Measurements from ENCODE around the gene MON1A.
A peak's percentile ranks its signal among the peaks of the same experiment; 100 is the strongest.
"Not testable (repeated sequence)": the region's sequence is repeated elsewhere in the genome, so short reads cannot be mapped to it uniquely, and the experiment has no call there.

MON1A gene, protein sequence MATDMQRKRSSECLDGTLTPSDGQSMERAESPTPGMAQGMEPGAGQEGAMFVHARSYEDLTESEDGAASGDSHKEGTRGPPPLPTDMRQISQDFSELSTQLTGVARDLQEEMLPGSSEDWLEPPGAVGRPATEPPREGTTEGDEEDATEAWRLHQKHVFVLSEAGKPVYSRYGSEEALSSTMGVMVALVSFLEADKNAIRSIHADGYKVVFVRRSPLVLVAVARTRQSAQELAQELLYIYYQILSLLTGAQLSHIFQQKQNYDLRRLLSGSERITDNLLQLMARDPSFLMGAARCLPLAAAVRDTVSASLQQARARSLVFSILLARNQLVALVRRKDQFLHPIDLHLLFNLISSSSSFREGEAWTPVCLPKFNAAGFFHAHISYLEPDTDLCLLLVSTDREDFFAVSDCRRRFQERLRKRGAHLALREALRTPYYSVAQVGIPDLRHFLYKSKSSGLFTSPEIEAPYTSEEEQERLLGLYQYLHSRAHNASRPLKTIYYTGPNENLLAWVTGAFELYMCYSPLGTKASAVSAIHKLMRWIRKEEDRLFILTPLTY

DNA sequence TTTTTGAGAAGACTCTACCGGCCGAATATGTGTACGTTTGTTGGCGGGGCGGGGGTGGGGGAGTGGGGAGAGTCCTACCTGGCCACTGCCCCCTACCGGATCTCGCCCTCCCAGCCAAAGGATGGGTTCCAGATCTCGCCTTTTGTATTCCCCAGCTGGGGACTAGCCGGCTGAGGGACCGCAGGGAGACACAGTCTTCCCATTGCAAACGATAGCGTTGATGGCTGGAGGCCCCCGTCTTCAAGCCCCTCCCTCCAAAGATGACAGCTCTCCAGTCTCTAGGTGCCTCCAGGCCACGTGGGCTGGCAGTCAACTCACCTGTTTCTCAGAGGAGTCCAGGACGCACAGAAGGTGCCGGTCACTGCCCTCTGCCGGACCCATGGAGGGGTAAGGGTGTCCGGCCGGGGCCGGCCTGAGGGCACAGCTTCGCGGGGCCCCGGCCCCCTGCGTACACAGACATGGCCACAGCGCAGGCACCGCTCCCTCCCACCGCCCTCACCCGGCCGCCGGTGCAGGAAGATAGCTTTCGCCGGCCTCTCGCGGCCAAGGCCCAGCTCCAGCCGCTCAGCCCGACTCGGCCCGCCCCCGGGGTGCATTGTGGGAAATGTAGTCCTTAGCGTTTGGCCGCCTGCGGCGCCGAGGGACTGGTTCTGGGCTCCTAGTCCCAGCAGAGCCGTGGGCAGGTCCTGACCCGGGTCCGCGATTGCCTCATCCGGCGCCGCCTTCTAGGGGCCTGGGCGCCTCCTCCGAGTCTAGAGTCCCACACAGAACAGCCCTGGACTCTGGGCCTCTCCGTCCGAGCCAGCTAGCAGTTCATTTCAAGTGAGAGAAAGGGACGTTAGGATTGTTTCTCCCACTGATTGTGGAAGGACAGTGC lies at the start of gene MON1A:
MON1A (minus strand) TSS at position 521 of the 877 bp plus-strand sequence. CDS start 16,465 bp downstream, outside the sequence.
- peak; percentile 90 for DNase-seq

DNA sequence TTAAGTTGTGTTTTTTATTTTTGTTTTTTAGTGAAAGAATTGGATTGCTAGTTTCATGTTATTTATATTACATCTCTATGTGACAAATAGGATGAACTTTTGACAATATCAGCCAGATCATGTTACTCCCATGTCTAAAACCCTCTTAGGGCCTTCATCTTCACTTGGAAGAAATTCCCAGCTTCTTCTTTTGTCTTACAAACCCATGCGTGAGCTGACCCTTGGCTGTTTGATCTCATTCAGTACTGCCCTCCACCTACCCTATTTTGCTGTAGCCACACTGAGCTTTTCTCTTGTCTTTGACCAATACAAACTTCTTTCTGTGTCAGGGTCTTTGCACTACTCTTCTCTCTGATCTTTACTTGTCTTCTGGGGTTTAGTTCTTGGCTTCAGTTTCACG lies 47.3 kb upstream of the MON1A start:
- DNase-seq: no peak

DNA sequence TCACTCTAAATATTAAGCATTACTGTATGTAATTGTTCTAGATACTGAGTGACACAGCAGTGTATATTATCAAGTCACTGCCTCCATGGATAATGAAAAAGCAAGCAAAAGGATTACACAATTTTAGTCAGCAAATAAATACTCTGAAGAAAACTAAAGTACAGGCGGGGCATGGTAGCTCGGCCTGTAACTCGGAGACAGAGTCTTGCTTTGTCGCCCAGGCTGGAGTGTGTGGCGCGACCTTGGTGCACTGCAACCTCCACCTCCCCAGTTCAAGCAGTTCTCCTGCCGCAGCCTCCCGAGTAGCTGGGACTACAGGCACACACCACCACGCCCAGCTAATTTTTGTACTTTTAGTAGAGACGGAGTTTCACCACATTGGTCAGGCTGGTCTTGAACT lies 43.0 kb upstream of the MON1A start:
- no peak for DNase-seq

DNA sequence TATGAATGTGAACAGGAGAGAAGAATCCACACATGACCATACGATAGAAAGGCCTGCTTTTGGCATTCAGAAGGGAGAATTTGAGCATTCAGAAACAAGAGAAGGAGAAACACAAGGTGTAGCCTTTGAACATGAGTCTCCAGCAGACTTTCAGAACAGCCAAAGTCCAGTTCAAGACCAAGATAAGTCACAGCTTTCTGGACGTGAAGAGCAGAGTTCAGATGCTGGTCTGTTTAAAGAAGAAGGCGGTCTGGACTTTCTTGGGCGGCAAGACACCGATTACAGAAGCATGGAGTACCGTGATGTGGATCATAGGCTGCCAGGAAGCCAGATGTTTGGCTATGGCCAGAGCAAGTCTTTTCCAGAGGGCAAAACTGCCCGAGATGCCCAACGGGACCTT lies 38.7 kb upstream of the MON1A start:
- DNase-seq: no peak

DNA sequence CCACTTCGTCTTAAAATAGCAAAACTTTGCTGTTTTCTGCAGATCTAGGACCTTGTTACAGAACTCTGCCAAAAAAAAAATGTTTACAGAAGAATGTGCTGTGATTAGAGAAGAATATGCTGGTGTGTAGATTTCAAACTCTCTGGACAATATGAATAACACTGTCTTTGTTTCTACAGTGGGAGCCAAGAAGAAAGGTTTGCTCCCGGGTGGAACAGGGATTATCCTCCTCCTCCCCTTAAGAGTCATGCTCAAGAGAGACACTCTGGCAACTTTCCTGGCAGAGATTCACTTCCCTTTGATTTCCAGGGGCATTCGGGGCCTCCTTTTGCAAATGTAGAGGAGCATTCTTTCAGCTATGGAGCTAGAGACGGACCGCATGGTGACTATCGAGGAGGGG lies 37.7 kb upstream of the MON1A start:
- no peak for DNase-seq

DNA sequence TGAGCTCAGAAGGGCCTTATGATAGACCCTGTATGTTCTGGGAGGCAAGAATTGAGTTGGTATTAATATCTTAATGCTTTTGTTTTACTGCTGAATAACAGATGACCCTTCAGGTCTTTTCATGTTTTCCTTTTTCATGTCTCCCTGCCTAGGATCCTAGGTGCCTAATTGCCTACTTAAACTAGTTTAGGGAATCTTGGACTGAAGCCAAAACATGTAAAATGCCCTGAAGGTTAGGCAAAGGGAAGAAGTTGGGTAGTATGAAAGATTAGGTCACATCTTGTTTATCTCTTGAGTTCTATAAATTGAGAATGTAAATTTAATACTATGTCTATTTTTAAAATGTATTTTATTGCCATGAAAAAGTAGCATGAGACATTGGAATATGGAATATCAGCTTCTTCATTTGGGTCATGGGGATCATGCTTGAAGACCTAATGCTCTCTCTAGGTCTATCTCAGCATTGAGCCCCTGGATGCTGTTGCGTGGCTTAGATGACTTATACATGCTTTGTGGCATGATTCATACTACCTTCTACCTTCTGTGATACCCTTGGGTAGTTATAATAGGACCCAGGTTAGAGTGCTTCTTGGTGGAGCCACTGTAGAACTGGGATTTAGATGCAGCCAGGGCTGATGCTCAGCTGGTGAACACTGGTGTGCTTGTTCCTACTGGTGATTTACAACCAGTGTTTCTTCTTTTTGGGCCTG lies 36.8 kb upstream of the MON1A start:
- no peak for DNase-seq

DNA sequence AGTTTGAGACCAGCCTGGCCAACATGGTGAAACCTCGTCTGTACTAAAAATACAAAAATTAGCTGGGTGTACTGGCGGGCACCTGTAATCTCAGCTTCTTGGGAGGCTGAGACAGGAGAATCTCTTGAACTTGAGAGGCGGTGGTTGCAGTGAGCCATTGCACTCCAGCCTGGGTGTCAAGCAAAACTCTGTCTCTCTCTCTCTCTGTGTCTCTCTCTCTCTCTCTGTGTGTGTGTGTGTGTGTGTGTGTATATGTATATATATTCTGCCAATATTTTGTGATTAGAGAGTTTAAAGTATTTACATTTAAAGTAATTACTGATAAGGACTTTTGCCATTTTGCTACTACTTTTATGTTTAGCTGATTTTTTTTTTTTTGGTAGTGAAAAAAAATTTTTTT lies 26.0 kb upstream of the MON1A start:
- DNase-seq: no peak

DNA sequence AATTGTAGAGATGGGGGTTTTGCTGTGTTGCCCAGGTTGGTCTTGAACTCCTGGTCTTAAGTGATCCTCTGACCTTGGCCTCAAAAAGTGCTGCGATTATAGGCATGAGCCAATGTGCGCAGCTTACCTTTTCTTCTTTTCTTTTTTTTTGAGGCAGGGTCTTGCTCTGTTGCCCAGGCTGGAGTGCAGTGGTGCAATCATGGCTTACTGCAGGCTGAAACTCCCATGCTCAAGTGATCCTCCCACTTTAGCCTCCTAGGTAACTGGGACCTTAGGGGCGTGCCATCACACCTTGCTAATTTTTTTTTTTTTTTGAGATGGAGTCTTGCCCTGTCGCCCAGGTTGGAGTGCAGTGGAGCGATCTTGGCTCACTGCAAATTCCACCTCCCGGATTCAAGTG lies 23.3 kb upstream of the MON1A start:
- no peak for DNase-seq

DNA sequence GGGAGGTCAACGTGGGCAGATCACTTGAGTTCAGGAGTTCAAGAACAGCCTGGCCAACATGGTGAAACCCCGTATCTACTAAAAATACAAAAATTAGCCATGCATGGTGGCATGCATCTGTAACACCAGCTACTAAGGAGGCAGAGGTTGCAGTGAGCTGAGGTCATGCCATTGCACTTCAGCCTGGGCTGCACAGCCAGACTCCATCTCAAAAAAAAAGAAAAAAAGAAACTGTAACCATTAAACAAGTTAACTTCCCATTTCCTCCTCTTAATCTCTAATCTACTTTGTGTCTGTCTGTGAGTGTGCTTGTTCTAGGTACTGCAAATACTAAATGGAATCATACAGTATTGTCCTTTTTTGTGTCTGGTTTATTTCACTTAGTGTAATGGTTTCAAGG lies 13.0 kb upstream of the MON1A start:
- DNase-seq: no peak

DNA sequence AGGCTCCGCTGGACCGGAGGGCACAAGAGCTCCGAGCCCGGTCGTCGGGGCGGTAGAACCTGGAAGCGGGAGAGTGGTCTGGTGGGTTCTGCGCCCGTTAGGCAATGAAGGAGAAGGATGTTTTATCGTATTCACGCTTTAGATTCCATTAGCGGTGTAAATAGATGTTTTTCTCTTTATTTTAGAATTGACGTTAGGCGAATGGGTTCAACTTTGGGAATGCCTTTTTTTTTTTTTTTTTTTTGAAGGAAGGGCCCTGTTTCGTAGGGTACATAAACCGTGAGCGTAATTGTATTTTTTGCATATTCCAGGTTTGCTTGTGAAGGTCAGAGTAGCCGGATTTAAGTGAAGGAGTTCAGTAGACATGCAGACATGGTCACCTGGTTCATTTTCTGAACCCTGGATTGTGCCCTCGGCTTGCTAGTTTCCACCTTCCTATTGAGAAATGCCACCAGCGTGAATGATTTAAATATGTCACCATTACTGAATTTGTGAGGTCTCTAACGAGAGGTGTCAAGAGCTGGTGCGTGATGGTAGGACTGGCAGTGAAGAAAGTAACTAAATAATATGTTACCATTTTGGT lies 11.1 kb upstream of the MON1A start:
- DNase-seq: no peak

DNA sequence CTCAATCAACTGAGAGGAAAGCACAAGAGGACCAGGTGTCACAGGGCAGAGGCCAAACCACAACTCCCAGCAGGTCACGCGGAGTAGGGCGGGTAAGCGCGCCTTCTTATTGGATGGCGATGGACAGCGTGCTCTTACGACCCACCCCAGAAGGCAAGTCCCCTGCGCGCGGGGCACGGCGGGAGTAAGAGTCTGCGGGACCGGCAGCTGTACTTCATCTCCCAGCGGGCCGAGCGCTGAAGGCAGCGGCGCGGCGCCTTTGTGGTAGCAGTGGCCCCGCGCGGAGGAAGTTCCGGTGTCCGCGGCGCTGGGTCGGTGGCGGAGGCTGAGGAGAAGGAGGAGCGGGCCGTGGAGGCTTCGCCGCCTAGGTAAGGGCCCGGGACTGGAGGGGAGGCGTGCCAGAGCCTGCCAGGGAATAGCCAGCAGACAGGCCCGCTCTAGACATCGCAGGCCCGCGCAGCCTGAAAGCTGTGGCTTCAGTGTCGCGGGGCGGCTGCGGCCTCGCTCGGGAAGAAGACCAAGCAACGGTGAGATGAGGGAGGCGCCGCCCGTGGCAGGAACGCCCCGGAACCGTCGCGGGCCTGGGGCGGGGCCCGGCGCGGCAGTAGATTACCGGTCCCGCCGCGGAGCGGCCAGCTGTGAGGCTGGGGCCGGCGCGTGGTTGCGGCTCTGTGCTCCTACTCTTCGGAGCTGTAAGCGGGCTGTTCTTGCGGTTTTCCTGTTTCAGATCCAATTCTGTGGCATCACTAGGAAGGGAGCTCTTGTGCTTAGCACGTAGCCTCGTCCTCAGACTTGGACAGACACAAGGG lies 10.5 kb upstream of the MON1A start, which contains the start of gene RBM6:
RBM6 (plus strand) TSS at position 293 of the 809 bp plus-strand sequence. CDS start 22,492 bp downstream, outside the sequence.
- DNase-seq: peak; percentile 94

DNA sequence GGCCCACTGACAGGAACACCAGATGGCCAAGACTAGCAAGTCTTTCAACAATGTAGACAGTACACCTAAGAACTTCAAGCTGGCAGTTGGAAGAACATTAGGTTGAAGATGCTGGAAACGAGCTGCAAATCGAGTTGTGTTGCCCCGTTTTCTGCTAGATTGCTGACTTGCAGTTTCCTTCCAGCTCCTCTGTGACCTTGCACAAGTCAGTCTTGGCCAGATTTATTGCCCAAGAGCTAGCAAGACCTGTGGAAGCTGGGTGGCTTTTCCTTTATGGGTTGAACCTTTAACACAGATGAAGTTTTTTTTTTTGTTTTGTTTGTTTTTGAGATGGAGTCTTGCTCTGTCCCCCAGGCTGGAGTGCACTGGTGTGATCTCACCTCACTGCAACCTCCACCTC lies 7.5 kb upstream of the MON1A start:
- no peak for DNase-seq

DNA sequence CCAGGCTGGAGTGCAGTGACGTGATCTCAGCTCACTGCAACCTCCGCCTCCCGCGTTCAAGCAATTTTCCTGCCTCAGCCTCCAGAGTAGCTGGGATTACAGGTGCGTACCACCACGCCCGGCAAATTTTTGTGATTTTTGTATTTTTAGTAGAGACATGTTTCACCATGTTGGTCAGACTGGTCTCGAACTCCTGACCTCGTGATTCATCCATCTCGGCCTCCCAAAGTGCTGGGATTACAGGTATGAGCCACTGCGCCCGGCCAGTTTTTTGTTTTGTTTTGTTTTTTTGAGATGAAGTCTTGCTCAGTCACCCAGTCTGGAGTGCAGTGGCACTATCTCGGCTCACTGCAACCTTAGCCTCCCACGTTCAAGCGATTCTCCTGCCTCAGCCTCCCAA lies 2.7 kb upstream of the MON1A start:
- DNase-seq: not testable (repeated sequence)

DNA sequence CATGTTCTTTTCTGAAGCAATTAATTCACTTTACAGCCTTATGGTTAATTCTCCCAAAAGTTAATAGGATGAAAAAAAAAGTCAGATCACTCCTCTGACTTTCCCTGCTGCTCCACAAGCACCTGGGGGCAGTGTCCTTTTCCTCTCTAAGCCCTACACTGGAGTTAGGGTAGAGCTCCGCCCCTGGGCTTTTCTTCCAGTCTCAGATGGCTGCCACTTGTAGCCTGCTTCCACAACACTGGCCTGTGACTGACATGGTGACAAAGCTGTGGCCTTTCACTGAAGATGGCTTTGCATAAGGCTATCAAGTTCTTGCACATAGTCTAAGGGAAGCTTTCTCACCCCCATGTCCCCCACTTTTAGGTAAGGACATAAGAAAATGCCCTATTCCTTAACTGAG lies 1.3 kb upstream of the MON1A start:
- no peak for DNase-seq

DNA sequence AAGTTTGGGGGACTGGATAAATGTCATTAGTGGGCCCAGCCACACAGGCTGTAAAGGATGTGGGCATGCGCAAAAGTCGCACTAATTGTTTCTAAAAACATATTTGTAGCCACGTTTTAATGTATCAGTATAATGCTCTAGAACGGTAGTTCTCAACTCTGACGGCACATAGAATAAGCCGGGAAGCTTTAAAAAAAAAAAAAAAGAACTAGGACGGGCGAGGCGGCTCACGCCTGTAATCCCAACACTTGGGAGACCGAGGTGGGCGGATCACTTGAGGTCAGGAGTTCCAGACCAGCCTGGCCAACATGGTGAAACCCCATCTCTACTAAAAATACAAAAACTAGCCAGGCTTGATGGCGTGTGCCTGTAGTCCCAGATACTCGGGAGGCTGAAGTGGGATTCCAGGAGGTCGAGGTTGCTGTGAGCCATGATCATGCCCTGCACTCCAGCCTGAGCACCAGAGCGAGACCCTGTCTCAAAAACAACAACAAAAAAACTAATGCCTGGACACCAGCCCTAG lies 618 bp upstream of the MON1A start:
- no peak for DNase-seq

DNA sequence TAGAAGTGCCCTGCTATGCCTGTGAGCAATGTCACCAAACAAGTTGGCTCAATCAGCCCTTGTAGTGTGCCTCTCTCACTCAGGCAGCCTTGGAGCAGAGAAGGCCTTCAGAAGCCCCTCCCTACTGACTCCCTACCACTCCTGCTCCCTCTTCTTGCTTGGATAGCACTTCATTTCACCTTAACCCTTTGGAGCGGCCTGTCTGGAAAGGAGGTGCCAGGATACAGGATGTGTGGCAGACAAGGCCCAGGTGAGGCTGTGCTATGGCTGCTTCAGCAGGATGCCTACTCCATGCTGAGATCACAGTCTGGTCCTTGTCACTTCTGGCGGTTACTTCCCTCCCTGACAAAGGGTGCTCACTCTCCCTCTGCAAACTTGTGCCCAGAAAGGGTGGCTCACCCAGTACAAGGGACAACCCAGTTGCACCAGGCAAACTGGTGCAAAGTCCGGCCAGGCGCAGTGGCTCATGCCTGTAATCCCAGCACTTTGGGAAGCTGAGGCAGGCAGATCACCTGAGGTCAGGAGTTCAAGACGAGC lies 1.1 kb downstream of the MON1A start:
- DNase-seq: no peak

DNA sequence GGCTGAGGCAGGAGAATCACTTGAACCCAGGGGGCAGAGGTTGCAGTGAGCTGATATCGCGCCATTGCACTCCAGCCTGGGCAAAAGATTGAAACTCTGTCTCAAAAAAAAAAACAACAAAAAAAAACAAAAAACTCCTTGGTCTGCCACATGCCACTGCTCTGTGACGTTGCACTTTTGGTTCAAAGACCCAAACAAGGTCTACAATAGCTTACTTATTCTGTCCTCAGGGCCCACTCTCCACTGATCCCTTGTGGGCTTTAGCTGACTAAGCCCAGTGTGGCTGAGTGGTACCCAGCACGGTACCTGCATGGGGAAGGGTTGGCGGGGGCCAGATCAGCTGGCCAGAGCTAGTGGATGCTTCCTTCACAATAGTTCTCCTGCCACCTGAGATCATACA lies 1.8 kb downstream of the MON1A start:
- DNase-seq: no peak

DNA sequence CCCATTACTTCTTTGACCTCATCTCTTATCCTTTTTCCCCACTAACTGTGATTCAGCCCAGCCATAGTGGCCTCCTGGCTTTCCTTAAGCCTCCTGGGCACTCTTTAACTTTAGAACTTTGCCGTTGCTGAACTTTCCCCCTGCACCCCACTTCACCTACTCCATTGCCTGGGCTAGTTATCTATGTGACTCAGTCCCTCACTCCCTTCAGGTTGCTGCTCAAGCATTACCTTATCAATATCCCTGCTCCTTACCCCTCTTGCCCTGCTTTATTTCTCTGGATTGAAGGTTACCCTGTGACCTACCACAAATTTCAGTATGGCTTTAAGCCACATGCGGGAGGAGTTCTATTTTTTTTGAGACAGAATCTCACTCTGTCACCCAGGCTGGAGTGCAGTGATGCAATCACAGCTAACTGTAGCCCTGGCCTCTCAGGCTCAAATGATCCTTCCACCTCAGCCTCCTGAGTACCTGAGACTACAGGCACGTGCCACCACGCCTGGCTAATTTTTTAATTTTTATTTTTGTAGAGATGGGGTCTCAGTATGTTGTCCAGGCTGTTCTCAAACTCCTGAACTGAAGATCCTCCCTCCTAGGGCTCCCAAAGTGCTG lies 3.4 kb downstream of the MON1A start:
- DNase-seq: no peak

DNA sequence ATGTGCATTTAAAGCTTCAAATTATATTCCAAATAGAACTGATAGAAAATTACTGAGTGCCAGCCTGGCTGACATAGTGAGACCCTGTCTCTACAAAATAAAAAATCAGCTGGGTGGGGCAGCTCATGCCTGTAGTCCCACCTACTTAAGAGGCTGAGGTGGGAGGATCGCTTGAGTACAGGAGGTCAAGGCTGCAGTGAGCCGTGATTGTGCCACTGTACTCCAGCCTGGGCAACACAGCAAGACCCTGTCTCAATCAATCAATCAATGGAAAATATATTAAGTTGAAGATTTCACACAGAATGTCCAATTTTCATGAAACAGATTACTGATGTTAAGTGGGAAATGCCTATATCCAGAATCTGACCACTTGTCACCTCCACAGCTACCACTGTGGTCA lies 4.1 kb downstream of the MON1A start:
- DNase-seq: no peak

DNA sequence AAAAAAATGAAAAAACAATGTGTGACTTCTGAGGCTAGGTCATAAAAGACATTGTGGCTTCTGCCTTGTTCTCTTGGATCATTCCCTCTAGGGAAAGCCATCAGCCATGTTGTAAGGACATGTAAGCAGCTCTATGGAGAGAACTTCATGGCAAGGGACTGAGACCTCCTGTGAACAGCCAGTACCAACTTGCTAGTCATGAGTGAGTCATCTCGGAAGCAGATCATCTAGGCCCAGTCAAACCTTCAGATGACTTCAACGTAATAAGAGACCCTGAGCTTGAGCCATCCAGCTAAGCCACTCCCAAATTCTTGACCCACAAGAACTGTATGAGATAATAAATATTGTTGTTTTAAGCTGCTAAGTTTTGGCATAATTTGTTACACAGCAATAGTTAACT lies 4.9 kb downstream of the MON1A start:
- DNase-seq: no peak

Data from CD4-positive, alpha-beta T cell treated with Interleukin-12 subunit alpha and Interleukin-12 subunit beta, for 1 hour (primary cell).